Heart right ventricle (tissue), 16 donors: Measurements from ENCODE around the gene TMEM182. TPM values are rescaled to one million over a fixed set of nuclear protein-coding genes. Genes with fewer than 3 reads are reported as not detected.

Source experiments
- ATAC-seq, 8 donors: fragments of 200-7000 bp; cut with Tn5 transposase; one replicate each; pipeline ENCODE4 v1.9.1; 2020; ENCODE audit warnings: mild to moderate bottlenecking in 8 of 8, moderate library complexity in 8 of 8, moderate number of reproducible peaks in 1 of 8
- DNase-seq, 2 donors: peaks; one replicate each; pipeline ENCODE4 v3.0.0-alpha.2; 2020
- H3K27ac ChIP-seq, 10 donors: fragments of 200-600 bp; sonication (generic) in 2 of 10; one replicate each; pipeline versions ENCODE4 v1.5.0 to v1.8.0; 2020 to 2022; ENCODE audit warnings: mild to moderate bottlenecking in 3 of 10
- H3K27me3 ChIP-seq, 7 donors: fragments of 200-600 bp; one replicate each; pipeline ENCODE4 v1.8.0; 2021 to 2022; ENCODE audit warnings: mild to moderate bottlenecking in 2 of 7
- H3K36me3 ChIP-seq, 9 donors: fragments of 200-600 bp; sonication (generic) in 1 of 9; one replicate each; pipeline versions ENCODE4 v1.5.0 to v1.8.0; 2020 to 2022; ENCODE audit warnings: mild to moderate bottlenecking in 2 of 9
- H3K4me1 ChIP-seq, 9 donors: fragments of 200-600 bp; sonication (generic) in 1 of 9; one replicate each; pipeline versions ENCODE4 v1.5.0 to v1.8.0; 2020 to 2022; ENCODE audit warnings: mild to moderate bottlenecking in 4 of 9
- H3K4me3 ChIP-seq, 10 donors: fragments of 200-600 bp; sonication (generic) in 2 of 10; one replicate each; pipeline versions ENCODE4 v1.5.0 to v1.8.0; 2020 to 2022; ENCODE audit warnings: mild to moderate bottlenecking in 7 of 10, moderate library complexity in 2 of 10
- H3K9me3 ChIP-seq, 11 donors: fragments of 200-600 bp in 10 of 11; sonication (generic) in 2 of 11; one replicate each; pipeline versions ENCODE4 v1.5.0 to v1.8.0; 2013 to 2022; ENCODE audit warnings: mild to moderate bottlenecking in 2 of 11, control low read depth in 1 of 11, moderate library complexity in 1 of 11
- CTCF ChIP-seq, 9 donors: fragments of 200-600 bp; sonication (generic) in 2 of 9; IDR thresholded peaks; one replicate each; pipeline versions ENCODE4 v1.5.0 to v1.8.0; 2021 to 2022; ENCODE audit warnings: antibody characterized with exemption in 9 of 9, mild to moderate bottlenecking in 5 of 9, moderate library complexity in 1 of 9
- WGBS, 2 donors: extraction: QIAGEN DNeasy Blood & Tissue Kit; methylation state at CpG; one replicate each; pipeline ENCODE4 v1.1.7; 2013; ENCODE audit warnings: inconsistent platforms in 1 of 2; 5-methylcytosine and 5-hydroxymethylcytosine counted together
- intact Hi-C, 10 donors: fragments of 100-400 bp; cut with DNase I; formaldehyde crosslinking; loops; one replicate each; pipeline versions ENCODE4 v1.11.1 to v1.14.2; 2022
- polyA plus RNA-seq, 2 donors: library from polyadenylated mRNA; stranded (reverse); fragments of 200-250 nt; gene quantifications; one replicate each; pipeline ENCODE4 v1.2.3, GENCODE V29; 2013
- total RNA-seq, 10 donors: library from RNA; stranded (reverse); fragmentation: NEBNext Ultra II Directional in 3 of 10; extraction: Animal tissue kit (Norgen Biotek cat#: 25700) in 3 of 10; gene quantifications; one replicate each; pipeline versions ENCODE4 v1.2.1 to v1.2.4, GENCODE V29; 2021 to 2023
- donor health status: Arrhythmogenic right ventricular cardiomyopathy.
- donor health status: ischemic (EF 13 %, LVEDD 7.1; RV severe dilation, severe dysfunction).
- donor health status: healthy with polysubstance abuse.
- donor health status: DM: no; HTN: yes; CAD: no.
- donor health status: DM: no; HTN: no; CAD: no.
- donor health status: ischemic (EF 25% LVEDD 6.9; RV normal size, moderate dysfunction).
- donor health status: ischemic (EF 25% LVEDD 5.7; RV mildly dilated, moderate dysfunction).
- donor health status: healthy.
- donor health status: DM: yes; HTN: yes; CAD: no.
- donor health status: Ischemic cardiomyopathy.
- donor health status: ischemic (EF 35%, LVEDD 5.7; RV mildly dilated, moderate dysfunction).
- donor health status: nonischemic (EF 11% LVEDD 7.7; RV severe dilation, severe dysfunction).
- donor health status: DM: yes; HTN: yes; CAD: no.
- donor health status: PGD.
- donor health status: ischemic (EF 29% LVEDD 5.4; RV normal size, mild dysfunction).
- donor health status: nonischemic (EF 23%, LVEDD 6.1; RV moderate dilation, normal function).

TMEM182 gene
- total and polyA plus RNA-seq, 12 donors, result 10.1 to 225 (median 189) TPM

DNA sequence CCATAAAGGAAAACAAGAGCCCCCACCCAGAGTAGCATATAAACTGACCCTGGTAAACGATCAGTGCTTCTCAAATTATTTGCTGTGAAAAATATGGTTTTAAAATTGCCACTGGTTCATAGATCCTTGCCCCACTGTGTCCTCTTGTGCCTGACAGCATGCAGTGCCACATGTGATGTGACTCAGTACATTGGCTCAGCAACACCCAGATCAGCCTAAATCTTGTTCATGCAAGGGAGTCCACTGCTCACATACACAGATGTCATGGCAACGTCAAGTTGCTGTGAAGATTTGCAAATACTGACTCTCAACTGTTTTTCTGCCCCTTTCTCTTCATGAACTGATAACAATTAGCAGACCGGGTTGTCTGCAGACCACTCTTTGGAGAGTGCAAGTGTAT is 91.0 kb downstream of the TMEM182 start:
- TF ChIP-seq CTCF (IDR thresholded peaks at IDR 0.05), result no peak
- peaks cover 0 to 11% (median 0%) of the 10 kb centered on the region in 11 donors for H3K9me3 ChIP-seq
- H3K4me3 ChIP-seq, result no peak overlapping the region
- DNase-seq (no peak), ATAC-seq (no peak)
- H3K36me3 ChIP-seq, result no peaks in the 10 kb centered on the region
- H3K4me1 ChIP-seq, result peaks cover 0 to 11% (median 6%) of the 10 kb centered on the region in 9 donors
- H3K27me3 ChIP-seq, result peaks cover 0 to 14% (median 3%) of the 10 kb centered on the region in 7 donors
- intact Hi-C loops, result no loop called here
- WGBS, 2 donors, result 84 to 88% methylated on average over 3 of the region's 3 CpGs
- no peak overlapping the region for H3K27ac ChIP-seq

Other genes with a start within 250 kb of the TMEM182 start
- gene SLC9A2, start 142.5 kb upstream of the TMEM182 start, total RNA-seq, result under 1 TPM in 6 of 10 donors, not detected in 4; 0.05 to 0.21 (median 0.17) TPM
- gene SLC9A2, start 142.5 kb upstream of the TMEM182 start, polyA plus RNA-seq, result under 1 TPM in 1 of 2 donors, not detected in 1; under 0.01 TPM